SH-SY5Y (cell line): ENCODE data around the gene SLC8A1.

ENCODE experiments used
- GATA2 ChIP-seq: IDR thresholded peaks from 2 replicates; pipeline ENCODE4 v1.6.1; 2011; ENCODE audit warnings: mild to moderate bottlenecking, low read depth, low read length
- GATA3 ChIP-seq: IDR thresholded peaks from 2 replicates; pipeline ENCODE4 v1.6.1; 2011; ENCODE audit warnings: low read depth, mild to moderate bottlenecking, low read length, moderate library complexity

Gene SLC8A1

GRCh38 chr2:40352041-40352702 lies 99.7 kb downstream of the SLC8A1 start:
- TF ChIP-seq GATA2 (no peak), GATA3 (no peak)

GRCh38 chr2:40348665-40349064 lies 103.2 kb downstream of the SLC8A1 start:
- TF ChIP-seq GATA3, result no peak

GRCh38 chr2:40348038-40348437 lies 103.9 kb downstream of the SLC8A1 start:
- no peak for TF ChIP-seq GATA2
- no peak for TF ChIP-seq GATA3

GRCh38 chr2:40346535-40347354 lies 105.1 kb downstream of the SLC8A1 start:
- TF ChIP-seq GATA2 (no peak), GATA3 (no peak)

- TF ChIP-seq GATA2, result no peak
- no peak for TF ChIP-seq GATA3
Measured at GRCh38 chr2:40344364-40344763, 107.5 kb downstream of the SLC8A1 start.

- TF ChIP-seq GATA2 (no peak), GATA3 (no peak)
Measured at GRCh38 chr2:40343902-40344301, 108.0 kb downstream of the SLC8A1 start.

- no peak for TF ChIP-seq GATA2
- TF ChIP-seq GATA3, result no peak
Measured at GRCh38 chr2:40341198-40341597, 110.7 kb downstream of the SLC8A1 start.

- TF ChIP-seq GATA2, result no peak
Measured at GRCh38 chr2:40339026-40339425, 112.9 kb downstream of the SLC8A1 start.

- TF ChIP-seq GATA3 (no peak), GATA2 (no peak)
Measured at GRCh38 chr2:40332191-40332826, 119.6 kb downstream of the SLC8A1 start.

GRCh38 chr2:40330096-40330495 lies 121.8 kb downstream of the SLC8A1 start:
- no peak for TF ChIP-seq GATA2
- no peak for TF ChIP-seq GATA3

GRCh38 chr2:40329739-40330030 lies 122.2 kb downstream of the SLC8A1 start:
- TF ChIP-seq GATA3 (no peak), GATA2 (no peak)

- no peak for TF ChIP-seq GATA3
- TF ChIP-seq GATA2, result no peak
Measured at GRCh38 chr2:40325116-40325515, 126.8 kb downstream of the SLC8A1 start.

GRCh38 chr2:40324656-40325055 lies 127.2 kb downstream of the SLC8A1 start:
- TF ChIP-seq GATA3 (no peak), GATA2 (no peak)

- no peak for TF ChIP-seq GATA3
- TF ChIP-seq GATA2, result no peak
Measured at GRCh38 chr2:40321822-40322221, 130.1 kb downstream of the SLC8A1 start.
